Panc1 (cell line): ENCODE data around the gene BATF2. TPM values are rescaled to one million over a fixed set of nuclear protein-coding genes. Genes with fewer than 3 reads are reported as not detected.

Source experiments
- ATAC-seq: fragments of 200-7000 bp; cut with Tn5 transposase; 2 replicates; pipeline ENCODE4 v1.9.1; 2020; ENCODE audit warnings: mild to moderate bottlenecking, moderate library complexity
- BruUV-seq: library from RNA; stranded (reverse); fragments of 400-500 nt; replicated peaks from 2 replicates; lab custom pipeline; 2021; lab: Mats Ljungman, UMichigan
- CTCF ChIA-PET: fragments of 300-600 bp; sonication (Branson Sonifier 250); formaldehyde crosslinking; loops from one replicate; lab custom pipeline; 2022; ENCODE audit warnings: antibody characterized with exemption; lab: Charles Lee
- POLR2A ChIA-PET: fragments of 300-600 bp; sonication (Branson Sonifier 250); formaldehyde crosslinking; loops from one replicate; lab custom pipeline; 2022; ENCODE audit warnings: antibody characterized with exemption; lab: Charles Lee
- DNase-seq: peaks from one replicate; pipeline ENCODE4 v3.0.0-alpha.2; 2010; ENCODE audit warnings: low read depth, low spot score
- H3K27ac ChIP-seq: 2 replicates; pipeline ENCODE4 v1.5.1; 2011; ENCODE audit warnings: mild to moderate bottlenecking, low read length, inconsistent platforms
- H3K27me3 ChIP-seq: fragments of 200-500 bp; sonication (Bioruptor generic); 2 replicates; pipeline ENCODE4 v1.6.0; 2014; ENCODE audit warnings: low read length, inconsistent platforms; ENCODE audit not compliant: control insufficient read depth, insufficient read depth
- H3K36me3 ChIP-seq: fragments of 200-500 bp; sonication (Bioruptor generic); 2 replicates; pipeline ENCODE4 v1.5.1; 2014; ENCODE audit warnings: inconsistent platforms, mild to moderate bottlenecking, low read length, moderate library complexity; ENCODE audit not compliant: control insufficient read depth, insufficient read depth
- H3K4me1 ChIP-seq: 2 replicates; pipeline ENCODE4 v1.5.1; 2011; ENCODE audit warnings: inconsistent platforms, mild to moderate bottlenecking, low read length, moderate library complexity; ENCODE audit not compliant: control insufficient read depth, insufficient read depth
- H3K4me3 ChIP-seq, 2 experiments: 2 replicates each; pipeline ENCODE4 v1.5.1; 2011 to 2012; ENCODE audit warnings: low read depth in 2 of 2, low read length in 2 of 2, mild to moderate bottlenecking in 2 of 2, inconsistent platforms in 1 of 2, moderate library complexity in 1 of 2
- H3K9me3 ChIP-seq: fragments of 200-500 bp; sonication (Bioruptor generic); 2 replicates; pipeline ENCODE4 v1.5.1; 2014; ENCODE audit warnings: low read depth, mild to moderate bottlenecking, inconsistent platforms, low read length, moderate library complexity; ENCODE audit not compliant: control insufficient read depth, insufficient read depth
- CTCF ChIP-seq: fragments of 450-650 bp; IDR thresholded peaks from 2 replicates; pipeline ENCODE4 v1.5.1; 2017; ENCODE audit warnings: mild to moderate bottlenecking
- POLR2AphosphoS5 ChIP-seq: IDR thresholded peaks from 2 replicates; pipeline ENCODE4 v1.6.1; 2012; ENCODE audit warnings: mild to moderate bottlenecking, low read depth, low read length, moderate library complexity
- REST ChIP-seq, 2 experiments: IDR thresholded peaks; 2 replicates each; pipeline ENCODE4 v1.6.1; 2011 to 2012; ENCODE audit warnings: low read depth in 2 of 2, control low read depth in 1 of 2, low read length in 1 of 2, mild to moderate bottlenecking in 1 of 2, moderate library complexity in 1 of 2; ENCODE audit not compliant: insufficient read depth in 1 of 2
- SIN3A ChIP-seq: IDR thresholded peaks from 2 replicates; pipeline ENCODE4 v1.6.1; 2012; ENCODE audit warnings: low read depth, mild to moderate bottlenecking, low read length, moderate library complexity, borderline replicate concordance; ENCODE audit not compliant: insufficient read depth
- TCF7L2 ChIP-seq: IDR thresholded peaks from 2 replicates; pipeline ENCODE4 v1.6.1; 2011; ENCODE audit warnings: mild to moderate bottlenecking, low read depth, low read length, inconsistent platforms
- in situ Hi-C: cut with HindIII; loops from 2 replicates; pipeline ENCODE4 v1.10.0; 2016; ENCODE audit warnings: low sequenced_read_pairs, low pct_unique_long_range_greater_than_20kb
- intact Hi-C: fragments of 100-400 bp; cut with micrococcal nuclease; formaldehyde crosslinking; loops from one replicate; pipeline ENCODE4 v1.10.0; 2022; ENCODE audit not compliant: unreplicated experiment
- total RNA-seq: library from RNA; stranded (reverse); gene quantifications from one replicate; pipeline ENCODE4 v1.2.1, GENCODE V29; 2021; ENCODE audit not compliant: unreplicated experiment

Gene BATF2
- total RNA-seq, 1 experiment from 2014 or later, result 1.6 TPM

- ChIA-PET POLR2A (interaction anchor here (0.7 kb wide), 1 partner anchor 97 kb away, joined by 4 read pairs; no protein-coding TSS in a partner anchor), CTCF (no interaction called here)
- ATAC-seq (no peak), DNase-seq (no peak)
- Histone ChIP-seq H3K4me3 (no peak overlapping the region), H3K9me3 (no peaks in the 10 kb centered on the region), H3K27me3 (no peaks in the 10 kb centered on the region), H3K36me3 (no peaks in the 10 kb centered on the region), H3K27ac (no peak overlapping the region), H3K4me1 (no peaks in the 10 kb centered on the region; the same call in 1 of the 2 replicates)
- intact Hi-C loops, result loop anchor here (10.0 kb wide), 1 partner anchor 176 kb away; the partner anchor contains the start of gene CDC42BPG
- no TSS peak for BruUV-seq
- TF ChIP-seq POLR2AphosphoS5, result no peak
- no peak for TF ChIP-seq SIN3A
- no peak for TF ChIP-seq REST (IDR thresholded peaks at IDR 0.05; ENCODE audit: insufficient read depth in 1 of 2, low read depth in 2 of 2, low read length in 1 of 2)
- no peak for TF ChIP-seq TCF7L2
- TF ChIP-seq CTCF, result no peak
- in situ Hi-C loops, result no loop called here
Measured at GRCh38 chr11:65021003-65021402, 24.2 kb upstream of the BATF2 start.

- H3K36me3 ChIP-seq, result no peaks in the 10 kb centered on the region
- no peaks in the 10 kb centered on the region; the same call in 1 of the 2 replicates for H3K4me1 ChIP-seq
- no peaks in the 10 kb centered on the region for H3K27me3 ChIP-seq
- intact Hi-C loops (loop anchor here (10.0 kb wide), 1 partner anchor 175 kb away; the partner anchor contains the start of gene CDC42BPG), in situ Hi-C loops (no loop called here)
- BruUV-seq, result no TSS peak
- H3K27ac ChIP-seq, result no peak overlapping the region
- TF ChIP-seq TCF7L2 (no peak), POLR2AphosphoS5 (no peak), SIN3A (no peak), REST (IDR thresholded peaks at IDR 0.05; ENCODE audit: insufficient read depth in 1 of 2, low read depth in 2 of 2, low read length in 1 of 2) (no peak), CTCF (no peak)
- ChIA-PET CTCF (interaction anchor here (0.5 kb wide), 1 partner anchor 12 kb away, joined by 3 read pairs; no protein-coding TSS in a partner anchor), POLR2A (no interaction called here)
- no peak for DNase-seq
- H3K9me3 ChIP-seq, result no peaks in the 10 kb centered on the region
- ATAC-seq, result no peak
- no peak overlapping the region for H3K4me3 ChIP-seq
Measured at GRCh38 chr11:65019824-65020223, 23.1 kb upstream of the BATF2 start.
